GM12875 (cell line): Measurements from ENCODE around the gene SRRM2.

Experiments
- H3K4me3 ChIP-seq: one replicate; pipeline ENCODE4 v1.5.1; 2011; ENCODE audit warnings: low read depth, low read length, control low read depth
- CTCF ChIP-seq: IDR thresholded peaks from 2 replicates; pipeline ENCODE4 v1.5.1; 2011; ENCODE audit warnings: low read depth, mild to moderate bottlenecking, control low read depth, inconsistent platforms, low read length, moderate library complexity, borderline replicate concordance; ENCODE audit not compliant: insufficient read depth

Gene SRRM2

GRCh38 chr16:2769675-2770056 is 17.2 kb downstream of the SRRM2 start:
- no peak for TF ChIP-seq CTCF
- H3K4me3 ChIP-seq: no peak overlapping the region

- H3K4me3 ChIP-seq: no peak overlapping the region
Observed at GRCh38 chr16:2770057-2770951, 17.9 kb downstream of the SRRM2 start.

GRCh38 chr16:2771496-2772402 is 19.3 kb downstream of the SRRM2 start:
- TF ChIP-seq CTCF: no peak
- no peak overlapping the region for H3K4me3 ChIP-seq

More at GRCh38 chr16:2770057-2770951, 17.9 kb downstream of the SRRM2 start:
- no peak for TF ChIP-seq CTCF

GRCh38 chr16:2773188-2773968 is 20.9 kb downstream of the SRRM2 start:
- no peak overlapping the region for H3K4me3 ChIP-seq
- no peak for TF ChIP-seq CTCF

GRCh38 chr16:2774161-2774891 is 21.9 kb downstream of the SRRM2 start:
- TF ChIP-seq CTCF: no peak

GRCh38 chr16:2775131-2775716 is 22.8 kb downstream of the SRRM2 start:
- no peak overlapping the region for H3K4me3 ChIP-seq
- TF ChIP-seq CTCF: no peak

More at GRCh38 chr16:2774161-2774891, 21.9 kb downstream of the SRRM2 start:
- H3K4me3 ChIP-seq: no peak overlapping the region
